HCT116 (cell line): ENCODE measurements around the gene RANGAP1. TPM values are rescaled to one million over a fixed set of nuclear protein-coding genes. Genes with fewer than 3 reads are reported as not detected.

Source experiments
- ATAC-seq: fragments of 200-7000 bp; cut with Tn5 transposase; 2 replicates; pipeline ENCODE4 v1.9.1; 2020; ENCODE audit warnings: mild to moderate bottlenecking, moderate library complexity
- BruUV-seq: library from RNA; stranded (reverse); fragments of 400-500 nt; replicated peaks from 2 replicates; lab custom pipeline; 2021; lab: Mats Ljungman, UMichigan
- CTCF ChIA-PET: fragments of 300-600 bp; sonication (Branson Sonifier 250); formaldehyde crosslinking; loops from one replicate; lab custom pipeline; 2021; ENCODE audit warnings: antibody characterized with exemption; lab: Charles Lee
- POLR2A ChIA-PET: fragments of 300-600, 350-600 bp; sonication (Branson Sonifier 250); formaldehyde crosslinking; loops from one replicate; lab custom pipeline; 2021; ENCODE audit warnings: antibody characterized with exemption; lab: Charles Lee
- RAD21 ChIA-PET, 2 experiments: fragments of 300-600 bp; sonication (Branson Sonifier 250); formaldehyde crosslinking; loops; one replicate each; lab custom pipeline; 2023; ENCODE audit warnings: low total read pairs in 2 of 2; ENCODE audit not compliant: uncharacterized antibody in 2 of 2, unreplicated experiment in 2 of 2, low non-redundant PET in 1 of 2; lab: Charles Lee
- DNase-seq: peaks from one replicate; pipeline ENCODE4 v3.0.0-alpha.2; 2010; ENCODE audit warnings: low read depth, low spot score
- H2AFZ ChIP-seq: fragments of 200-600 bp; shearing (Covaris generic), sonication (generic); 2 replicates; pipeline ENCODE4 v1.6.1; 2017; ENCODE audit warnings: low read depth, mixed run types, mixed read lengths, antibody characterized with exemption, low read length; ENCODE audit not compliant: poor library complexity, severe bottlenecking
- H3K27ac ChIP-seq: 2 replicates; pipeline ENCODE4 v1.5.1; 2012; ENCODE audit warnings: low read depth, low read length
- H3K27me3 ChIP-seq: fragments of 200-600 bp; sonication (generic); 2 replicates; pipeline ENCODE4 v1.6.1; 2016; ENCODE audit warnings: mixed run types, low read length, mixed read lengths; ENCODE audit not compliant: insufficient read depth
- H3K36me3 ChIP-seq, 2 experiments: fragments of 200-500 bp in 1 of 2; fragments of 200-600 bp in 1 of 2; sonication (Bioruptor generic) in 1 of 2; sonication (generic) in 1 of 2; 2 replicates each; pipeline versions ENCODE4 v1.5.1 to v1.6.1; 2014 to 2016; ENCODE audit warnings: low read length in 2 of 2, inconsistent platforms in 1 of 2, mixed read lengths in 1 of 2, mixed run types in 1 of 2; ENCODE audit not compliant: insufficient read depth in 2 of 2, control insufficient read depth in 1 of 2
- H3K4me1 ChIP-seq, 2 experiments: fragments of 200-600 bp in 1 of 2; sonication (generic) in 1 of 2; 2 replicates each; pipeline versions ENCODE4 v1.5.1 to v1.6.1; 2012 to 2017; ENCODE audit warnings: low read length in 2 of 2, inconsistent platforms in 1 of 2, mild to moderate bottlenecking in 1 of 2, mixed read lengths in 1 of 2, mixed run types in 1 of 2, moderate library complexity in 1 of 2; ENCODE audit not compliant: insufficient read depth in 2 of 2, control insufficient read depth in 1 of 2
- H3K4me2 ChIP-seq: fragments of 200-600 bp; sonication (generic); 2 replicates; pipeline ENCODE4 v1.6.1; 2017; ENCODE audit warnings: mixed run types, low read length, mixed read lengths
- H3K4me3 ChIP-seq, 2 experiments: fragments of 200-600 bp in 1 of 2; sonication (generic) in 1 of 2; replicated peaks in 1 of 2; 2 replicates each; pipeline ENCODE4 v1.5.1; 2011 to 2016; ENCODE audit warnings: low read length in 2 of 2, control low read depth in 1 of 2, low read depth in 1 of 2, mild to moderate bottlenecking in 1 of 2, mixed read lengths in 1 of 2, mixed run types in 1 of 2
- H3K79me2 ChIP-seq: fragments of 200-600 bp; sonication (generic); 2 replicates; pipeline ENCODE4 v1.6.1; 2017; ENCODE audit warnings: mild to moderate bottlenecking, mixed run types, low read length, moderate library complexity, mixed read lengths; ENCODE audit not compliant: insufficient read depth
- H3K9ac ChIP-seq: fragments of 200-600 bp; sonication (generic); 2 replicates; pipeline ENCODE4 v1.6.1; 2016; ENCODE audit warnings: low read length, mixed read lengths
- H3K9me2 ChIP-seq: fragments of 200-600 bp; sonication (generic), shearing (Covaris generic); 2 replicates; pipeline ENCODE4 v1.6.1; 2017; ENCODE audit warnings: mixed run types, mild to moderate bottlenecking, moderate library complexity; ENCODE audit not compliant: insufficient read depth
- H3K9me3 ChIP-seq, 2 experiments: fragments of 200-500 bp in 1 of 2; fragments of 200-600 bp in 1 of 2; sonication (Bioruptor generic) in 1 of 2; sonication (generic) in 1 of 2; 2 replicates each; pipeline ENCODE4 v1.6.1; 2014 to 2017; ENCODE audit warnings: low read length in 2 of 2, mixed read lengths in 2 of 2, inconsistent platforms in 1 of 2, low read depth in 1 of 2, mild to moderate bottlenecking in 1 of 2, mixed run types in 1 of 2, moderate library complexity in 1 of 2; ENCODE audit not compliant: control insufficient read depth in 1 of 2, insufficient read depth in 1 of 2
- H4K20me1 ChIP-seq: fragments of 200-600 bp; sonication (generic), shearing (Covaris generic); 2 replicates; pipeline ENCODE4 v1.6.1; 2017; ENCODE audit warnings: mixed run types, mild to moderate bottlenecking, moderate library complexity; ENCODE audit not compliant: insufficient read depth
- CBX3 ChIP-seq: IDR thresholded peaks from 2 replicates; pipeline ENCODE4 v1.6.1; 2012; ENCODE audit warnings: low read depth
- FOSL1 ChIP-seq: IDR thresholded peaks from 2 replicates; pipeline ENCODE4 v1.6.1; 2012; ENCODE audit warnings: low read depth
- JUND ChIP-seq: IDR thresholded peaks from 2 replicates; pipeline ENCODE4 v1.6.1; 2012
- POLR2A ChIP-seq: IDR thresholded peaks from 2 replicates; pipeline ENCODE4 v1.7.0; 2011; ENCODE audit warnings: borderline replicate concordance; ENCODE audit not compliant: insufficient read depth, insufficient read length; ENCODE audit errors: extremely low read depth
- POLR2AphosphoS5 ChIP-seq: IDR thresholded peaks from 2 replicates; pipeline ENCODE4 v1.6.1; 2011; ENCODE audit warnings: mild to moderate bottlenecking, low read depth, low read length, moderate library complexity
- RAD21 ChIP-seq: IDR thresholded peaks from 2 replicates; pipeline ENCODE4 v1.6.1; 2012; ENCODE audit warnings: low read depth, mild to moderate bottlenecking
- SIN3A ChIP-seq: IDR thresholded peaks from 2 replicates; pipeline ENCODE4 v1.6.1; 2012; ENCODE audit warnings: low read depth
- TCF7L2 ChIP-seq: IDR thresholded peaks from 2 replicates; pipeline ENCODE4 v1.7.0; 2011; ENCODE audit warnings: borderline replicate concordance, inconsistent platforms; ENCODE audit not compliant: insufficient read depth, insufficient read length; ENCODE audit errors: extremely low read depth
- ZFX ChIP-seq: fragments of 450-650 bp; IDR thresholded peaks from 2 replicates; pipeline ENCODE4 v1.6.1; 2017
- intact Hi-C: fragments of 100-400 bp; cut with micrococcal nuclease; formaldehyde crosslinking; loops from 2 replicates; pipeline ENCODE4 v1.10.0; 2022
- total RNA-seq: library from RNA; stranded (reverse); gene quantifications from one replicate; pipeline ENCODE4 v1.2.1, GENCODE V29; 2021; ENCODE audit not compliant: unreplicated experiment
- TF ChIP-seq, protein P1 (sequence below): IDR thresholded peaks from 2 replicates; pipeline ENCODE4 v1.6.1; 2012
- TF ChIP-seq, protein P2 (sequence below): IDR thresholded peaks from 2 replicates; pipeline ENCODE4 v1.6.1; 2011; ENCODE audit warnings: mild to moderate bottlenecking, low read length, moderate library complexity; ENCODE audit not compliant: insufficient replicate concordance; ENCODE audit errors: extremely low read depth

RANGAP1 gene
- total RNA-seq, 1 experiment from 2014 or later, result 121 TPM

DNA sequence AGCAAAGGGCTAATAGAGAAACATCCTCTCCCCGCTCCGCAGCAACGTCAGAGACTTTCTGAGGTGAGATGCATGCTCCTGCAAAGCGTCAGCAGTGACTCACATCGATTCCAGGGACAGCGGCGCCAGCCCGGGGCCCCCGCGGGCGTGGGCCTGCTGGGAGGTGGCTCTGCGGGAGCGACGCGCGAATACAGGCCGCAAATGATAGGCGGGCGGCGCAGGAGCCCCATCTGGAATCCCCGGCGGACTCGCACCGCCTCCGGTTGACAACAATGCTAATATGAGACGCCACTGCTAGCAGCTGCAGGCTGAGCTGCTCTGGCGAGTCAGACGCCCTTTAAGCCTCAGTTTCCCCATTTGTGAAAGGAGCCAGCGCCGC lies 557 bp downstream of the RANGAP1 start:
- H2AFZ ChIP-seq, result no peak overlapping the region
- peaks cover 15 to 37% of the 10 kb centered on the region in 2 experiments; a peak in 3 of 4 replicates for H3K36me3 ChIP-seq
- H4K20me1 ChIP-seq, result no peaks in the 10 kb centered on the region
- TSS peak; percentile 60 for BruUV-seq
- peaks cover 35 to 53% of the 10 kb centered on the region in 2 experiments for H3K4me1 ChIP-seq
- ATAC-seq (peak; percentile 35), DNase-seq (peak; percentile 64)
- intact Hi-C loops, result no loop called here
- peaks cover 54% of the 10 kb centered on the region for H3K79me2 ChIP-seq
- H3K27ac ChIP-seq, result peak overlapping the region; percentile 92
- ChIA-PET CTCF (no interaction called here), POLR2A (interaction anchor here (1.1 to 1.3 kb wide), 2 partner anchors 96 to 363 kb away, joined by 3 to 7 read pairs; partner anchors contain the start of gene TEF), RAD21 (no interaction called here)
- H3K9me2 ChIP-seq, result no peaks in the 10 kb centered on the region
- TF ChIP-seq SIN3A (peak; percentile 1; the same call in 1 of the 2 replicates), TCF7L2 (peak; percentile 11), POLR2AphosphoS5 (peak; percentile 36; the same call in 1 of the 2 replicates), ZFX (peak; percentile 87; the same call in 1 of the 2 replicates), CBX3 (no peak), FOSL1 (peak; percentile 65), RAD21 (no peak; the same call in 1 of the 2 replicates), JUND (peak; percentile 56; the same call in 1 of the 2 replicates), POLR2A (peak; percentile 27)
- TF ChIP-seq, protein P1, sequence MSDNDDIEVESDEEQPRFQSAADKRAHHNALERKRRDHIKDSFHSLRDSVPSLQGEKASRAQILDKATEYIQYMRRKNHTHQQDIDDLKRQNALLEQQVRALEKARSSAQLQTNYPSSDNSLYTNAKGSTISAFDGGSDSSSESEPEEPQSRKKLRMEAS, result no peak
- H3K9ac ChIP-seq, result peak overlapping the region; percentile 96
- H3K9me3 ChIP-seq, result no peaks in the 10 kb centered on the region
- peak overlapping the region; percentile 79 for H3K4me2 ChIP-seq
- peak overlapping the region; percentile 89 to 92 for H3K4me3 ChIP-seq
- H3K27me3 ChIP-seq, result no peaks in the 10 kb centered on the region

DNA sequence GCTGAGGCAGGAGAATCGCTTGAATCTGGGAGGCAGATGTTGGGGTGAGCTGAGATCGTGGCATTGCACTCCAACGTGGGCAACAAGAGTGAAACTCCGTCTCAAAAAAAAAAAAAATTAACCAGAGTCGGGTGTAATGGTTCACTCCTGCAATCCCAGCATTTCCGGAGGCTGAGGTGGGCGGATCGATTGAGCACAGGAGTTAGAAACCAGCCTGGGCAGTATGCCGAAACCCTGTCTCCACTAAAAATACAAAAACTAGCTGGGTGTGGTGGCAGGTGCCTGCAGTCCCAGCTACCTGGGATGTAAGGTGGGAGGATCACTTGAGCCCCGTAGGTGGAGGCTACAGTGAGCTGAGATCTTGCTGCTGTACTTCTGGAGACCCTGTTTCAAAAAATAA lies 1.5 kb downstream of the RANGAP1 start:
- H3K27ac ChIP-seq, result peak overlapping the region; percentile 92
- ATAC-seq, result no peak
- DNase-seq, result no peak
- intact Hi-C loops, result no loop called here
- H3K4me2 ChIP-seq, result peak overlapping the region; percentile 79
- peak overlapping the region; percentile 89 to 92 for H3K4me3 ChIP-seq
- H3K9me3 ChIP-seq, result no peaks in the 10 kb centered on the region
- H3K27me3 ChIP-seq, result no peaks in the 10 kb centered on the region
- no peaks in the 10 kb centered on the region for H4K20me1 ChIP-seq
- no peaks in the 10 kb centered on the region for H3K9me2 ChIP-seq
- no TSS peak for BruUV-seq
- POLR2A ChIA-PET, result no interaction called here
- H2AFZ ChIP-seq, result no peak overlapping the region
- CTCF ChIA-PET, result no interaction called here
- peaks cover 22 to 44% of the 10 kb centered on the region in 2 experiments for H3K36me3 ChIP-seq
- peaks cover 64% of the 10 kb centered on the region for H3K79me2 ChIP-seq
- H3K9ac ChIP-seq, result peak overlapping the region; percentile 96
- TF ChIP-seq JUND, result no peak
- TF ChIP-seq CBX3, result no peak
- TF ChIP-seq, protein P2, sequence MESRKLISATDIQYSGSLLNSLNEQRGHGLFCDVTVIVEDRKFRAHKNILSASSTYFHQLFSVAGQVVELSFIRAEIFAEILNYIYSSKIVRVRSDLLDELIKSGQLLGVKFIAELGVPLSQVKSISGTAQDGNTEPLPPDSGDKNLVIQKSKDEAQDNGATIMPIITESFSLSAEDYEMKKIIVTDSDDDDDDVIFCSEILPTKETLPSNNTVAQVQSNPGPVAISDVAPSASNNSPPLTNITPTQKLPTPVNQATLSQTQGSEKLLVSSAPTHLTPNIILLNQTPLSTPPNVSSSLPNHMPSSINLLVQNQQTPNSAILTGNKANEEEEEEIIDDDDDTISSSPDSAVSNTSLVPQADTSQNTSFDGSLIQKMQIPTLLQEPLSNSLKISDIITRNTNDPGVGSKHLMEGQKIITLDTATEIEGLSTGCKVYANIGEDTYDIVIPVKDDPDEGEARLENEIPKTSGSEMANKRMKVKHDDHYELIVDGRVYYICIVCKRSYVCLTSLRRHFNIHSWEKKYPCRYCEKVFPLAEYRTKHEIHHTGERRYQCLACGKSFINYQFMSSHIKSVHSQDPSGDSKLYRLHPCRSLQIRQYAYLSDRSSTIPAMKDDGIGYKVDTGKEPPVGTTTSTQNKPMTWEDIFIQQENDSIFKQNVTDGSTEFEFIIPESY, result no peak
- no peak for TF ChIP-seq ZFX
- peaks cover 28 to 43% of the 10 kb centered on the region in 2 experiments for H3K4me1 ChIP-seq
- RAD21 ChIA-PET, result no interaction called here
